B cell (primary cell): ENCODE measurements around the gene UBXN2A.

Experiments used
- EZH2 ChIP-seq: IDR thresholded peaks from 2 replicates; pipeline ENCODE4 v1.6.1; 2012; ENCODE audit warnings: borderline replicate concordance, low read depth, mild to moderate bottlenecking, moderate library complexity, low read length; ENCODE audit not compliant: insufficient read depth, poor library complexity, severe bottlenecking
- TF ChIP-seq, protein P1 (sequence below): fragments of 200-600 bp; IDR thresholded peaks from one replicate; pipeline ENCODE4 v1.8.0; 2022; ENCODE audit warnings: antibody characterized with exemption, mild to moderate bottlenecking

DNA sequence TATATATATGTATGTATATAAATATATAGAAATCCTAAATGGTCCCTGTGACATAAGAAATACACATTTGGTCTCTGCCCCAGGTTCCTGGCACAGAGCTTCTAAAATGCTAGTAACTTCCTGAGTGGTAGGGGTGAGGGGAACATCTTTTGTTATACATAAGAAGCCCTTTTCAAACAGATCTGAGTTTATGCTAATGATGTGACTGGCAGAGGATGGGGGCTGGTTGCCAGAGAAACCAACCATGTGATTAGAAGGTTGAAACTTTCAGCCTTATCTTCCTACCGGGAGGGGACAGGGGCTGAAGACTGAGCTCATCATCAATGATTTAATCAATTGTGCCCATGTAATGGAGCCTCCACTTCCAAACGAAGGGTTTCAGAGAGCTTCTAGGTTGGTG, 86.0 kb downstream of the UBXN2A start:
- TF ChIP-seq, protein P1, sequence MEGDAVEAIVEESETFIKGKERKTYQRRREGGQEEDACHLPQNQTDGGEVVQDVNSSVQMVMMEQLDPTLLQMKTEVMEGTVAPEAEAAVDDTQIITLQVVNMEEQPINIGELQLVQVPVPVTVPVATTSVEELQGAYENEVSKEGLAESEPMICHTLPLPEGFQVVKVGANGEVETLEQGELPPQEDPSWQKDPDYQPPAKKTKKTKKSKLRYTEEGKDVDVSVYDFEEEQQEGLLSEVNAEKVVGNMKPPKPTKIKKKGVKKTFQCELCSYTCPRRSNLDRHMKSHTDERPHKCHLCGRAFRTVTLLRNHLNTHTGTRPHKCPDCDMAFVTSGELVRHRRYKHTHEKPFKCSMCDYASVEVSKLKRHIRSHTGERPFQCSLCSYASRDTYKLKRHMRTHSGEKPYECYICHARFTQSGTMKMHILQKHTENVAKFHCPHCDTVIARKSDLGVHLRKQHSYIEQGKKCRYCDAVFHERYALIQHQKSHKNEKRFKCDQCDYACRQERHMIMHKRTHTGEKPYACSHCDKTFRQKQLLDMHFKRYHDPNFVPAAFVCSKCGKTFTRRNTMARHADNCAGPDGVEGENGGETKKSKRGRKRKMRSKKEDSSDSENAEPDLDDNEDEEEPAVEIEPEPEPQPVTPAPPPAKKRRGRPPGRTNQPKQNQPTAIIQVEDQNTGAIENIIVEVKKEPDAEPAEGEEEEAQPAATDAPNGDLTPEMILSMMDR = no peak
- TF ChIP-seq EZH2 = no peak
